Limb (tissue), 2 donors: ENCODE measurements around the gene PTPRT.
A peak's percentile ranks its signal among the peaks of the same experiment; 100 is the strongest.

ENCODE experiments used
- DNase-seq, 2 donors: peaks; one replicate each; pipeline ENCODE4 v3.0.0-alpha.2; 2016; ENCODE audit errors: extremely low spot score in 2 of 2

PTPRT gene

DNA sequence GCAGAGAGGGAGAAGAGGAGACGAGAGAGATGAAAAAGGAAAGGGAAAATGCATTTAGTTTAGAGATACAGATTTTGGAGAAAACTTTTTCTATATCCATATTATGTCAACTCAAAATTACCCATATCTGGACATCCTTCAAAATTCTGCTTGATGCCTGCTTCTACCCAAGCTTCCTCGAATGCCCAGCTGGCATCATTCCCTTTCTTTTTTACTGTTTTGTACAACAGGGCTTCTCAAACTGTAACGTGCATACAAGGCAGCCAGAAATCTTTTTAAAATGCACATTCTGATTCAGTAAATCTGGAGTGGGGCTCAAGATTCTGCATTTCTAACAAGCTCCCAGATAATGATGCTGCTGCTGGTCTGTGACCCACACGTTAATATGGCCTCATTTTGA lies 1108.8 kb downstream of the PTPRT start:
- DNase-seq, result no peak

DNA sequence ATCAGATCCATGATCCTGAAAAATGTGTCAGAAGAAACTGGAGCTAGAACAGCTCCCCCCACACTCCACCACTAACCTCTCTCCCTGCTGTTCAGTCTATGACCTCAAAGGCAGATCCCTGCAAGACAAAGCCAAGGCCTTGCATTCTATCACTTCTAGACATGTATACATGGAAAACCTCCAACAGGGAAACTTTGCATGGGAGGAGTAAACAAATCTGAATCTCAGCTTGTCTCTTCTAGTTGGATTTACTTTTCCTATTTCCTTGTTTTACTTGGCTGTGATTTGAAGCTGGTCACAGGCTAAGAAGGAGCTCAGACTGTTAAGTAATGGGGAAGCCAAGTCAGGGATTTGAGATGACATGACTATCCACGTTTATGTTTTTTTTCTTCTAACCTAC lies 1114.8 kb downstream of the PTPRT start:
- no peak for DNase-seq

DNA sequence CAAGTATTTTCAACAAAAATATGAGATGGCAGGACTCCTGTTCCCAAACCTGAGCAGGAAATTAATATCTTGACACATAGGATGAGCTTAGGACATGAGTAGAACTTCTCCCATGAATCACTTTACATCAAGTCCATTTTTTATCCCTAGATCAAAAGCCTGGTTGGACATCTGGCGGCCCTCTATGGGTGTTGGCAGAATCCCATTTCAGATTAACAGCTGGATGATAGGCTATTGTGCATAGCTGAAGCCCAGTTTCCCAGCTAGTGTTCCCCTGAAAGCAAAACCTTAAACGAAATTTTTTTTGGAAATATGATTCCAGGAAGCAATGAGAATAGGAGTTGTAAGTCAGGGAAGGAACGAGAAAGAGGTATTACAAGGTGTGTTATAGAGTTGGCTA lies 1122.1 kb downstream of the PTPRT start:
- DNase-seq, result peak in 1 of 2 donors; percentile 24

DNA sequence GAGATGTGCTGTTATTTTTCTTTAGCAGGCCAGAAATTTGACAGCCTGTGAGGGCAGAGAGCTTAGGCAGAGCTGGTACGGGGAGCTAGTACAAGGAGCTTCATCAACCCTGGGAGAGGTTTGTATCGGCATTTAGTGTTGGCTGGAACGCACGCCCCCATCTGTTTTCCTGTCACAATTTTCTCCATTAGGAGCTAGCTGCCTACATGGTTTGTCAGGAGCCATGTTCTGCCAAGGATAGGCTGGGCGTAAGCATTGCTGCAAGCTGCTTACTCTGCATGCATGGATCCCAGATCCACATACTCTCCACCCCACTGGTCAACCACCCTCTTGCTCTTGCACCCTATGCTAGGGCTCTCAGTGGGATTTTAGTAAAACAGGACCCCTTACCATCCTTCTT lies 1122.5 kb downstream of the PTPRT start:
- no peak for DNase-seq

DNA sequence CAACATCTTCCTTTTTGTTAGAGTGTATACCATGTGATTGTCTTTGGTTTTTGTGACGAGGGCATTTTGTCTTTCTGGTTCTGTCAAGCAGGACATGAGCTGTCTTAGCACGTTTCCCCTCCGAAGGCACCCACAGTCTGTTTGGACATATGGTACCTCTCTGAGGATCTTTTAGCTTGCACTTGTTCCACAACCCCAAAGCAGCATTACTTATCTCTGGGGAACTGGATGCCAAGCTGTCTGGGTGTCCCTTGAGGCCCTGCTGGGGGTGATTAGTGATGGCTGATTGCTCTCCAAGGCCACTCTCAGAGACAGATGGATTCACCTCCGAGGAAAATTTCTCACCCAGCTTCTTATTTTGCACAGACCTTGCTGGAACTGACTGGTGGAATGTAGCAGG lies 1126.6 kb downstream of the PTPRT start:
- DNase-seq, result no peak

DNA sequence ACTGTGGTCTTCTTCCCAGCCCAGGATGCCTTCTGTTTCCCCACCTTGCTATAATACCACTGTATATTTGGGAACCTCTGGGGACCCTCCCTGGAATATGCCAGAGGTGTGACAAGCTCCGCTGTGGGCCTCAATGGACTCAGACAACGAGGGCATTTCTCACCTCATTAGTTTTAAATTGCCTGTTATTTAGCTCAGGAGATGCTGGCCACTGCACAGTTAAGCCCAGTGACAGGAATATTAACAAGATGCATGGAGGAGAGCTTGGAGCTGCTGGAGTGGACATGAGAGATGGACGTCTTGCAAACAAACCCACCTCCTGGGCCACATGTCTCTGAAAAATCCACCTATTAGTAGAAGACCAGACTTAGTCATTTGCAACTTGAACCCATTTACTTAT lies 1136.4 kb downstream of the PTPRT start:
- DNase-seq, result no peak

DNA sequence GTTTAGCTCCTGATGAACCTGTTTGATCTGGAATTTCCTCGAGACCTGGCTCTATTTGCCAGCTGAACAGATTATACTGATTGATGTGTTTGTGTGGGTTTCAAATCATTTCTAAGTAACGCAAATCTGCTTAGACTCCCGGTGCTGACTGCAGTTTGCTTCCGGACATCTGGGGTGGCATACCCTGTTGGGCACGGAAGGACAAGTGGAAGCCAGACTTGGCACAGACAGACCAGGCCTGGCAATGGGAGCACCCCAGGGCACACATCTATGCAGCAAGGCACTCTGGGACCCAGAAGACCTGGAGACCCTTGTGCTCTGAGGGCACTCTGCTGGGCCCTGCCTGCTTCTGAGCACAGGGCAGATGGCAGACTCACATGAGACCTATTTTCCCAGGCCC lies 1137.8 kb downstream of the PTPRT start:
- DNase-seq, result no peak

DNA sequence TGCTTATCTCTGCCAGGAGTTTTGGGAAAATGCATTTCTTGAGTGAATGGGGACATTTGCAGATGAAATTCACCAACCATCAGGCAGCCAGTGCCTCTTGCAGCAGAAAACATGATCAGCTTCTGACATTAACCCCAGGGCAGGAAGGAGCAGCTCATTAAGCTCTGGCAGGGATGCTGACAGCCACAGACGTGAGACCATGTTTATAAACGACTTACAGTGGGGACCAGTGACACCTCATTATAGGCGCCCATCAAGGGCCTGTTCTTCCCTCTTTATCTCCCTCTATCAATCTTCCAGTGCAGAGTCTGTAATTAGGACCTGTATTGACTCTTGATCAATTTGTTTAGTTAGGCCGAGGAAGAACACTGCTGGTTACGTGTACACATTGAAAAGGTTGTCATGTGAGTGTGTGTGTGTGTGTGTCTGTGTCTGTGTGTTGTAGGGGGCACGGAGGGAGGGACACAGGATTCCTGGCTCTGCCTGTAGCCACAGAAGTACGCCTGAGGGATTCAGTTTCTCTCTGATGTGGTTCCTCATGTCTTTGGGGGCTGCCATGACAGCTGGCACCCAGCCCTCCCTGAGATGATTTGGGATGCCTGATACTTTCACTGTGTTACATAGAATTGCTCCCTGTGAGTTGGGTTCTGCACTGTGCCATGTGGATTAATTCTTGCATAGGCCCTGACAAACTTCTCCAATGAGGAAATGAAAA lies 1143.2 kb downstream of the PTPRT start:
- no peak for DNase-seq

DNA sequence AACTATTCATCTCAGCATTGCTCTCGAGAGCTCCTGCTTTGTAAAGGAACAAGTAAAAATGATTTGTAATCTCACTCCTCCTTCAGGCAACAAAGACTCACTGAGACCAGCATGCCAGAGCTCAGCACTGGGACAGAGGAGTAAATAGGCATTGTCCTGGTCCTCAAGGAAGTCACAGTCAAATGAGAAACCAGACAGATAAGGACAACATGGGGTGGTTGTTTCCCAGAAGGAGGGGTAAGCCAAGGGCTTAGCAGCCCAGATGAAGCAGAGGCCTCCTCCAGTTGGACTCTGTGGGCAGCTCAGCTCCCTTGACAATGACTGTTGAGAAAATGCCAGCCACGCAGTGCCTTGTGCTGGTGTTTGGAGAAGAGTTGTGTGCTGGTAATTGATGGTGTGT lies 1145.8 kb downstream of the PTPRT start:
- DNase-seq, result no peak

DNA sequence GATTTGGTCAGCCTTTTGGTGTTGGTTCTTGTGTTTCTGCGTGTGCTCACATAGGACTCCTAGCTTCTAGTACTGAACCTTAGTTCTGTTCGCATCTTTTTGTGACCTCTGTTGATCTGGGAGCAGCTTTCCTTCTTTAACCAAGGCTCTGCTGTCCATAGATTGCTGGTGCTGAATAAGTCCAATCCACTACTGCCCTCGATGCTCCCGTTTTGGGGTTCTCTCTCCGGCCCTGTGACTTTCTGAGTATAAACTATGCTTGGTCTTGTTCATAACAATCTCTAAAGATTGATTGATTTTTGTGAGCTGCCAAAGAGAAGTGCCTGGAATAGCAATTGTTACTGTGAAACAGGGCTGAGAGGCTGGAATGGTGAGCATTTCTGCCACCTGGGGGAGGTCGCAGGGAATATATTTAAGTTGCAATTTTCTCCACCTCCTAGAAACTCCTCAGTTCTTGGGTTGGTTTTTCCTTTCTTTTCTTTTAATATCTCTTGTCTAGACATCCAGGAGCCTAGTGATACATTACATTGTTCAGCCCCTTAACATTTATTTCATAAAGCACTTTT lies 1148.6 kb downstream of the PTPRT start:
- peak; percentile 1 to 43 for DNase-seq

DNA sequence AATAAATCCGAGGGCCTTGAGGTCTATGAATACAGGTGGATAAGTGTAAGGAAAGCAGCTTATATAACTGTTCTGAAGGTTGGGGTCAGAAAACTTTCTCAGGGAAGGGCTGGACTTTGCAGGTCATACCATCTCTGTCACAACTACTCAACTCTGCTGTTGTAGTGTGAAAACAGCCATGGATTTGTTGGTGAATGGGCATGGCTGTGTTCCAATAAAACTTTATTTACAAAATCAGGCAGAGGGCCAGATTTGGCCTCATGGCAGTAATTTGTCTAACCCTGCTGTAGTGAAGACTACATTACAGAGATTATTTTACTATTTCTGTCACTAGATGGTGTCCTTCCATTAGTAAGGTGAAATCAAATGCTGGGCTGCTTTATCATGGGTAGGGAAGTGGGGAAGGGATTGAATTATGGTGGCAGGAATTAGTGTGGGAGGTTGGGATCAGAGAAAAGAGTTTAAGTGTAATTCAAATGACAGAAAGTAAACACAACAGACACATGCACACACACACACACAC lies 1161.9 kb downstream of the PTPRT start:
- no peak for DNase-seq

DNA sequence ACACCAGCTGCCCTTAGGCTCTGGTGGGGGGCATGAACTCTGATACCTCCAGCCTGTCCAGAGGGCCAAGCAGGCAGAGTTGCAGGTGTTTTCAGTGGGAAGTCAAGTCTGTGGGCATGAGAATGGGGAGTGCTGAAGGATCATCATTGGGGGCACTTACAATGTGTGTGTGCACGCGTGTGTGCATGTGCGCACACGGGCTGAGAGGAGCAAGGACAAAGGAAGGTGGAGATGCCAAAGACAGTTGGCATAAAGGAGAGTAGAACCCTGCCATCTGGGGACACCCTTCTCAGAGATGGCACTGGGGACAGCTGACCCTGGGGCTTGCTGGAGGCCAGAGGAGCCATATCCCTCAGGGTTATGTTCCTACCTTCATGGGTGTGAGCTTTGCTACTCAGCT lies 1163.1 kb downstream of the PTPRT start:
- DNase-seq, result no peak

DNA sequence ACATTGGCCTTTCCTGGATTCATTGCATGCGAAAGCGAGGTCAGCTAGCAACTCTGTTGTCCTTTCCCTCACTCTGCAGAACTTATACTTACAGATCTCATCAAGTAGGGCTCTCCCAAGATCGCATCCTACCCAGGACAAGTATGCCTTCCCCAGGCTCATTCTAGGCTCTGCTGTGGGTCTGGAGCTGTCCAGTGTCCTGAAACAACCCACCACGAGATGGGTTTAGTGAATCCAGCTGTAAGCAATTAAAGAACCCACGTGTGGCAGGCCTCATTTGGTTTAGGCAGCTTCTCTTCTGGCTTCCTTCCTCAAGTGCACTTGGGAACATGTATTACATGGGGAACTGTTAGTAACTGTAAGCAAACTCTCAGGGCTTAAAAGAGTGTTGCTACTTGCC lies 1165.1 kb downstream of the PTPRT start:
- DNase-seq, result peak; percentile 21 to 57
